HG03469 (cell line): ENCODE results near the gene PDIA4.
"Not testable (repeated sequence)": the region's sequence is repeated elsewhere in the genome, so short reads cannot be mapped to it uniquely, and the experiment has no call there.

Experiments used
- ATAC-seq: cut with Tn5 transposase; IDR thresholded peaks from one replicate; pipeline ENCODE4 v1.9.1; 2021; ENCODE audit warnings: mild to moderate bottlenecking, moderate library complexity, moderate number of reproducible peaks; ENCODE audit not compliant: unreplicated experiment

PDIA4 gene

GRCh38 chr7:149038641-149039040, 10.3 kb upstream of the PDIA4 start:
- not testable (repeated sequence) for ATAC-seq

DNA sequence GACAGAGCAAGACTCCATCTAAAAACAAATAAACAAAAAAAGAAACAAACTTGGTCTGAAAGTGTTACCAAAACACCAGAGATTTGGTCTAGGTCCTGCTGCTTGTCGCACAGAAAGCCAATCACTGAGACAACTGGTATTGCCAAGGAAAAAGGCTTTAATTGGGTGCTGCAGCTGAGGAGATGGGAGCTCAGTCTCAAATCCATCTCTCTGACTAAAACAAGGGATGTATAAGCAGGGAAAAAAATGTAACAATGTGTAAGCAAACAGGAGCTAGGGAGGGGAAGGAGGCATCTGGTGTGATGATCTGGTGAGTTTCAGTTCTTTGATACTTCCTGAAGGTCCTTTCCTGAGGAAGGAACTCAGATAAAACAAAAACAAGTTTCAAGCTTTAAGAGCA, 8.4 kb upstream of the PDIA4 start:
- ATAC-seq: no peak

DNA sequence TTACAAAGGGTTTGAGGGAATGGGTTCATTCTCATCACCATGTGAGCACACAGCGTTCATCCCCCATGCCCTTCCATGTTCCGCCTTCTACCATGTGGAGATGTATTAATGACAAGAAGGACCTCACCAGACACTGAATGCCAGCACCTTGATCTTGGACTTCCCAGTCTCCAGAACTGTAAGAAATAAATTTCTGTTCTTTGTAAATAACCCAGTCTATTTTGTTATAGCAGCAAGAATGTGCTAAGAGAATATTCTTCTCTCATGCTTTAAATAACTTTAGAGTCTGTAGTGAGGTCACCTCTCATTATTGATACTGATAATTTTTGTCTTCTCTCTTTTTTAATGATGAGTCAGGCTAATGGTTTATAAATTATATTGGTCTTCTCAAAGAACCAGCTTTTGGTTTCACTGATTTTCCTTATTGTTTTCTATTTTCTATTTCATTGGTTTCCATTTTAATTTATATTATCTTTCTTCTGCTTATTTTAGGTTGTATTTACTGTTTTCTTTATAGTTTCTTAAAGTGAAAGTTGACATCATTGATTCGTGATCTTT, 3.1 kb upstream of the PDIA4 start:
- ATAC-seq: no peak

DNA sequence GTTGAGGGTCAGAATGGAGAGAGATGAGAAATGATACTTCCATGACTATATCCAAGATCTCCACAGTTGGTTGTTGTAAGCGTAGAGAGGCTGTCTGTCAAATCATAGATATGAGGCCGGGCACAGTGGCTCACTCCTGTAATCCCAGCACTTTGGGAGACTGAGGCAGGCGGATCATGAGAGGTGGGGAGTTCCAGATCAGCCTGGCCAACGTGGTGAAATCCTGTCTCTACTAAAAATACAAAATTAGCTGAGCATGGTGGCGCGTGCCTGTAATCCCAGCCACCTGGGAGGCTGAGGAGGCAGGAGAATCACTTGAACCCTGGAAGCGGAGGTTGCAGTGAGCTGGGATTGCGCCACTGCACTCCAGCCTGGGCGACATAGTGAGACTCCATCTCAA, 2.1 kb upstream of the PDIA4 start:
- ATAC-seq: not testable (repeated sequence)

GRCh38 chr7:149027611-149028345, 527 bp downstream of the PDIA4 start:
- no peak for ATAC-seq

GRCh38 chr7:149027055-149027454, 1.2 kb downstream of the PDIA4 start:
- no peak for ATAC-seq

GRCh38 chr7:149023662-149024061, 4.6 kb downstream of the PDIA4 start:
- ATAC-seq: no peak

DNA sequence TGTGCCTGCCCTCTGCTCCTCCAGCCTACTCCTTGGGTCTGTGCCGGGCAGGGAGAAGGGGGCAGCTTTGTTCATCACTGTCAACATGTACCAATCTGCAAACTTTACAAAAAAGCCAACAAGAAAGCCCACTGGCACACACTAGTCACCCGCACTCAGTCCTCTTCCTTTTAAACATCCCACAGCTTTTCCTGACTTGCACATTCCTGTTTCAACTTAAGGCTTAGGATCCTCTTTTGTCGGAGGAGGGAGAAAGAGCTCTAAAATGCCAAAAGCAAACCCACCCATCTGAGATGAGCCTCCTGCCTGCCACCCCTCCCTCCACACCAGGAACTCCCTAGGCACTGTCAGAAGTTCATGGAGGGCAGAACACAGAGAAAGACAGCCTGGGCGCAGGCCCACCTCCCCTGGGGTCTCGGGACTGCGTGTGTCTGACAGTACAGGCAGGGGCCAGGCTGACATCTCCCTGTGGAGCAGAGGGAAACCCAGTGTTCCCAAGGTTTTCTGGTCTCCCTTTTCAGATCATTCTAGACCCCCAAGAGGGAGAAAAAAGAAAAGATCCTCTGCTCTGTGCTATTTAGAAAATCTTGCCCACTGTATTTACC, 5.4 kb downstream of the PDIA4 start:
- no peak for ATAC-seq

DNA sequence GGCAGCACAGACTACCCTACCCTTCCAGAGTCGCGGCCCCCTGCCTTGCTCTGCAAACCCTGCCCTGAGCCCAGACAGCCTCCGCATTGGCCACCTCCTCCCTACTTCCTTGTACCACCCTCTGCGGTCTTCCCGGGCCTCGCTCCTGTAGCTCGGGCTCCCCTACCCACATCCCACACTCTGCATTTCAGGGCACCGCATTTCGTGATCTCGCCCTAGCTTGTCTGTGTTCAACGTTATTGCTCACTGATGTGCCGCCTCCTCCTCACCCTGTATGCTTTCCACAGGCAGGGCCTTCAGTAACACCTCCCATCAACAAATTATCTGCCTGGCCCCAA, 6.6 kb downstream of the PDIA4 start:
- no peak for ATAC-seq

GRCh38 chr7:149020483-149020882, 7.8 kb downstream of the PDIA4 start:
- no peak for ATAC-seq

DNA sequence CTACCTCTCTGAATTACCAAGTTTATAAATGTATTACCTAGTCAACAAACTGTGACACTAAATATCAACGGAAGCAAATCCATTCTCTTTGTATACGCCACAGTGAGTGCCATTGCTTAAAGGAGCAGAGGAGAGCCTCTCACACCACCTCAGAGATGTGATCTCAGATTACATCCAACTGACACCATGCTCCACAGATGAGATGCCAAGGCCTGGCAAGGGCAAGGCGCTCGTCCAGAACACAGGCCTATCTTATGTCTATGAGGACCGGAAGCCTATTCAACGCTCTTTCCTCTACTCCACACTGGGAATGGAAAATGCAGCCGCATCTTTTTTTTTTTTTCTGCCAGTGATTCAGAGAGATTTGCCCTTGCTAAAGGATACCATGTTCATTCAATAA, 11.4 kb downstream of the PDIA4 start:
- no peak for ATAC-seq

DNA sequence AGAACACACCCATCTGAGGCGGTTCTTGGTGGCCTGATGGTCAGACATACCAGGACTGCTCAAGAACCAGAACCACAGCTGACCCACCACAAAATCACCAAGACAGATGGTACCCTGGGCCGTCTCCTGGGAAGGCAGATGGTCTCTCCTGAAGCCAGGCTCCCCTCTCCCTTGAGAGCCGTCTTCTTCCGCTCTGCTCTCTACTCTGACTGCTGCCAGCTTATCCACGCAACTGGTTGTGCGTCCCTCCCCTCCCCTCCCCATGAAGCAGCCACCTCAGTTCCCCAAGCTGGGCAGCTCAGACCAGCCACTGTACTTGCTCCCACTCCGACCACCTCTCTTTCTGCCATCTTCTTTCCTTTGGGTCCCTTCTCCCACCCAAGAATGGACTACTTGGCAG, 14.0 kb downstream of the PDIA4 start:
- no peak for ATAC-seq

- ATAC-seq: no peak
Observed at GRCh38 chr7:149013876-149014275, 14.4 kb downstream of the PDIA4 start.

- ATAC-seq: not testable (repeated sequence)
Observed at GRCh38 chr7:149012730-149013129, 15.6 kb downstream of the PDIA4 start.

- no peak for ATAC-seq
Observed at GRCh38 chr7:149011491-149011890, 16.8 kb downstream of the PDIA4 start.

DNA sequence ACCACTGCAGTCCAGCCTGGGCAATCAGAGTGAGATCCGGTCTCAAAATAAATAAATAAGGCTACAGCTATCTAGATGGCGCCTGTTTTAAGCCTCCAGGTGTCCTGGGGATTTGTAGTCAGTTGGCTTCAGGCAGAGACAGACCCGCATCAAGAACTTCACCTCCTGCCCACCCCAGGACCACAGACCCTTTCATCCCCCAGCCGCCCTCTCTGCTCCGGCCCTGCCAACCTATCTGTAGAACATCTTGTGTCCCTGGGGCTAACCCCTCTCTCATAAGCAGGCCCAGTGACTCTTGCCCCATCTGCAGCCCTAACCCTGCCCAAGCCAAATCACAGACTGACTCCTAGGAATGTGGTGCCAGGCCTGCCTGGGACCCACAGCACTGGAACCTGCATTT, 17.9 kb downstream of the PDIA4 start:
- no peak for ATAC-seq

- ATAC-seq: no peak
Observed at GRCh38 chr7:149009527-149009926, 18.8 kb downstream of the PDIA4 start.

DNA sequence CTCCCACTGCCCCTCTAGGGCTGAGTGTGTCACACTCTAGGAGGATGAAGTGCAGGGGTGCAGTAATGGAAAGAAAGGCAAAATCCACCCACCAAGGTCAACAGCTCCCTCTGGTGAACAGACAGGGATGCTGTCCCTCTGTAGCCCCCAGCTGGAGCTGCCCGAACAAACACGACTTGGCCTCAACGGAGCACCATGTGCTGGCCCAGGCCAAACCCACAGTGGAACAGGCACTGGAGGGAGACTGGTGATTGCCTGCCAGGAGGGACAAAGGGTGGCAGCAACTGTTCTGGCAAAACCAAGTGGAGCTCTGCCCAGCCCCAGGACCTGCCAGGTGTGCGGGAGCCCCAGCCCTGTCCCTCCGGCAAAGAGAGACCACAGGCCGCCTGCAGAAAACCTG, 20.7 kb downstream of the PDIA4 start:
- no peak for ATAC-seq

DNA sequence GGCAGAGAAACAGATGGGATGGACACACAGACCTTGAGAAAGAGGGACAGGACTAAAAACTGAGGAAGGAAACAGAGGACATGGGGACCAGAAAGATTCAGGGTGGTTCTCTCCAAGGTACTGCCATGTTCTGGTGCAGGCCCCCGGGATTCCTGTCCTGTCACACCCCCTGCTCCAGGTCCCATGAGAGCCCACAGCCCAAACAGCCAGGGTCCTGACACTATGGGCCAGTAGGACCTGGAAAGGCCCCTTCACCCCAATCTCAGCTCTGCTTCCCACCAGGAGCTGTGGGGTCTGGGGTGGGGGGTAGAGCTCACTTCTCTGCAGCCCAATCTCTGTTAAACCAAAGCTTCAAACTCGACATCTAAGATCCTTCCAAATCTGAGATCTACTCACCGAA, 21.2 kb downstream of the PDIA4 start:
- no peak for ATAC-seq

DNA sequence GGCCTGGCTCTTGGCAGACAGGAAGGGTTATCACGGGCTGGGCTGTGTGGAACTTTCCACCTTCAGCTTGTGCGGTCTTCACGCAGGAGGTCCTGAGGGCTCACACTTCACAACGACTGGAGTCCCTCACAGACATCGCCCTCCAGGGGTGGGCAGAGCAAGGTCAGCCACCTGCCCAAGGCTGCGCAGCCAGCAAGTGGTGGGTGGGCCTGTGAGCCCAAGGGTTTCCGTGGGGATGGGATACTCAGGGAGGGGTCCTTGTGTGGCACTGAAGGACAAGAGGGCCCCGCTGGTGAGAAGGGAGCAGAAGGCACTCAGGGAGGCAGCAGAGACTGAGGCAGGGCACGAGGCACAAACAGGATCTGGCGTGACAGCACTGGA, 22.0 kb downstream of the PDIA4 start:
- ATAC-seq: no peak

- ATAC-seq: peak; percentile 54
Observed at GRCh38 chr7:149005427-149006344, 22.6 kb downstream of the PDIA4 start.
